Muscle of arm (tissue), 12 donors: ENCODE measurements around the gene ASTN2. TPM values are rescaled to one million over a fixed set of nuclear protein-coding genes. Genes with fewer than 3 reads are reported as not detected.
A peak's percentile ranks its signal among the peaks of the same experiment; 100 is the strongest.

Source experiments
- DNase-seq: peaks from one replicate; pipeline ENCODE4 v3.0.0-alpha.2; 2013
- polyA plus RNA-seq, 12 donors: library from polyadenylated mRNA; unstranded; fragments of 120-200 nt; gene quantifications; one replicate each; pipeline ENCODE4 v1.2.1, GENCODE V29; 2013; ENCODE audit not compliant: insufficient read length in 12 of 12

Gene ASTN2
- polyA plus RNA-seq, 12 donors: 3.7 to 15.7 (median 5.5) TPM; not detected in 2

- no peak for DNase-seq
Observed at GRCh38 chr9:117302487-117302886, 112.4 kb downstream of the ASTN2 start.

DNA sequence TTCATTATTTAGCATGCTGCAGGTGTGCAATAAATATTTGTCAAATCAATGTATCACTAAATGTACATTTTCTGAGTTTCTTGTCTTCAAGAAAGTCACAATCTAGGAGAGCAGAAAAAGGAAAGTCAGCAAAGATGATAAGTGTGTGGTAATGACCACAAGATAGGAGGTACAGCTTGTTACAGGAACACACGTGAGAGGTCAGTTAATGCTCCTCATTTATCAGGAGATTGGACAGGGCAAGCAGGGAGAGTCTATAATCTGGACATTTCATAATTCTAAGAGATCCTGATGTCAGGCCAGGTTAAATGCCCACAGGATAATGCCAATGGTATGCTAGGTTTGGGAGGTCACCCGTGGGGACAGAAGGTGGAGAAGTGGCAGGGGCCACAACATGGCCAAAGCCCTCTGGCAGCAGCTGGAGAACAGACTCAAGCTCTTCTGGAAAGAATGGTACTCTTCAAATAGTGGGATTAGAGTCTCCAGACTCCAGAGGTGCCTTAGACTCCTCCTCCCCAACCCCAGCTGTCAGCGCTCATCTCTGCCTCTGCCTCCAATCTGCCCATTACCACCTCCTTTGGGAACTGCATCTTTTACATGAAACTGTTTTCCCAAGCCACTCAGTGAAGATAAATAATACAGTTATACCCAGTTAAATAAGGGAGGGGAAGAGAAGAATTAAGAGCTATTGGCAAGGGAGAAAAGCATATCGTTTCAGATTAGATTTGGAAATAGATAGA is 114.3 kb downstream of the ASTN2 start:
- DNase-seq: no peak

- no peak for DNase-seq
Observed at GRCh38 chr9:117296453-117296852, 118.4 kb downstream of the ASTN2 start.

- peak; percentile 82 for DNase-seq
Observed at GRCh38 chr9:117293206-117294114, 121.4 kb downstream of the ASTN2 start.

DNA sequence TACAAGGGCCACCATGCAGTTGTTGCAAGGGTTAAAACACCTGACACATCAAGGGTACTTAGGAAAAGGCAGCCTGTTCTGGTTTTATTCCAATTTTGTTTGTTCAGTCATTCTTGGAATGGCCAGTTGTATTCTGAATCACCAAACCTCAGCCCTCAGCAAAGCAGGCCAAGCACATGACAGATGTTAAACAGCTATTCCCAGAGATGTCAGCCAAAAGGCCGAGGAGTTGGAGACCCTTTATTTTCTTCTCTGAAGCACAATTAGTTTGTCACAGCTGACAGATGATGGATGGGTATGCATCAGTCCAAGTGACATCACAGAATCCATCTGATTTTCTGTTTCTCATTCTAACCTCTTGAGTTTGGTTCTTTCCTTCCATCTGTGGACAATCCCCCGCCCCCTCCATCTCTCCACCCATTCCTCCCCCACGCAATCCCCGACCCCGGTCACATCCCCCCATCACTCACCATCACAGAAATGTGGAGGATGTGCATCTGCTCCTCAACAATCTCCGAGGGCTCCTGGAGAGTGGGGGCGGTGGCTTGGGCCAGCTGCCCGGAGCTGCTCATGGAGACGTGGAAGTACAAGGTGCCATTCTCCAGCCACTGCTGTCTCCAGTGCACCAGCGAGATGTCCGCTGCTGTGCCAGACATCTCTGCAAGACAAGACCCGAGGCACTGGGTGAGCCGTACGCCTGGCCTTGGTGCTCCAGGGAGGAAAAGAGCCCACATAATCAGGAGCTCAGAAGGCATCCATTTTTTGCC is 123.8 kb downstream of the ASTN2 start:
- peak; percentile 82 for DNase-seq

- DNase-seq: peak; percentile 42
Observed at GRCh38 chr9:117290306-117290840, 124.5 kb downstream of the ASTN2 start.

DNA sequence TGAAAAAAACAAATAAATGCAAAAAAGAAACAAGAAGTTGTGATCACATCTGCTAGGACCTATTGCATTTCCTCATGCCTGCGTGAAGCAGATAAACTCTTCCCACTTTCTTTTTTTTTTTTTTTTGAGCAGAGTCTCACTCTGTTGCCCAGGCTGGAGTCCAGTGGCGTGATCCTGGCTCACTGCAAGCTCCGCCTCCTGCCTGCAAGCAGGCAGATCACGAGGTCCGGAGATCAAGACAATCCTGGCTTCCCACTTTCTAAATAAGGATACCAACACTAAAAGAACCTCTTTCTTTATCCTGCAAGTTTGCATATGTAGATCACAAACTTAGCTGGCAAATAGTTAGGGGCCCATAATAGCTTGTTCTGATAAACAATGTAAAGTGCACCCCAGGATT is 128.6 kb downstream of the ASTN2 start:
- DNase-seq: no peak

DNA sequence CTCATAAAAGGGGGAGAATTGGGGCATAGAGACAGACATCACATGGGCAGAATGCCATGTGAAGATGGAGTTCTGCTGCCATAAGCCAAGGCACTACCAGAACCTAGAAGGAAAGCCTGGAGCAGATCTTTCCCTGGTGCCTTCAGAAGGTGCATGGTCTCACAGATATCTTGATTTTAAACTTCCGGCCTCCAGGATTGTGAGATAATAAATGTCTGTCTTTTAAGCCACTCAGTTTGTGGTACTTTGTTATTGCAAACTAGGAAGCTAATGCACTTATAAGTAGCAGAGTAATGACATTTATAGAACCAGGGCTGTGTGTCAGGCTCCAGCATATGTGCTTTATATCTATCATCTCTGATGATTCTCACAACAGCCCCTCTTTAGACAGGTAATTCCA is 130.4 kb downstream of the ASTN2 start:
- DNase-seq: no peak

DNA sequence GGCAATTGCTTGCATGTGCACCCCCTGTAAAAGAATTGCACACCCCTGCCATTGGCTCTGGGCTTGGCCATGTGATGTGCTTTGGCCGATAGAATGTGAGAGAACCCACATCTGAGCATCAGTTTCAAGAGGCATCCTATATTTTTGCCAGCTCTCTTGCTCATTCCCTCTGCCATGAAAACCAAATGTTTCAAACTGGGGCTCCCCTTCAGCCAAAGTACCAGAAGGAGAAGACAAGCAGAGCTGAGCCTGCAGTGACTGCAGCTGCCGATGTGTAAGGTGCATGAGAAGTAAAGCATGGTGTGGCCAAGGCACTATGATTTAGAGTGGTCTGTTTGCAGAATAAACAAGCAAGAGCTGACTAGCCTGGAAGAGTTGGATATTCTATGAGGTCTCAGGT is 132.3 kb downstream of the ASTN2 start:
- DNase-seq: no peak

DNA sequence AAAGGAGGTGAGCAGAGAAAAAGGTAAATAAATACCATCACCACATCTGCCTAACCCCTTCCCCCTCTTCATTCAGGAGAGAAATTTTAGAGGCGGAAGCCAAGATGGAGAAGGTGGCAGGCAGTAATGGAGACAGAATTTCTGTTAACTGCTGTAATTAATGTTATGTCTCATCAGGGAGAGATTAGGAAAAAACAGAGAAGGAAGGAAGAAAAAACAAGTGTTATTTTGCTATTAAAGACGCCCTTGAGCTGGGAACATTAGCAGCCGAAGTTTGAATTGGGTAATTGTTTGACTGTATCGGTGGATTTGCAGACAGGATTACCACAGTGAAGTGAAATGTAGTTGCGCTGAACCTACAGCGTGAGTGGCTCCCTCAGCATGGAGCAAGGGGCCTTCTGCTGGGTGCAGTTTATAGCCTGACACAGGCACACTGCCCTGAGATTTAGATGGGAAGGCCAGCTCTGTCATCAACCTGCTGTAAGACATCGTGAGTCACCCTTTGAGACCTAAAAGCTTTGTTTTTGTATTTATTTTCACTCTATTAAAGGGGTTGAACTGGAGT is 136.3 kb downstream of the ASTN2 start:
- no peak for DNase-seq

- no peak for DNase-seq
Observed at GRCh38 chr9:117278020-117278419, 136.8 kb downstream of the ASTN2 start.

GRCh38 chr9:117276444-117276843 is 138.4 kb downstream of the ASTN2 start:
- no peak for DNase-seq

GRCh38 chr9:117273612-117274011 is 141.2 kb downstream of the ASTN2 start:
- no peak for DNase-seq

DNA sequence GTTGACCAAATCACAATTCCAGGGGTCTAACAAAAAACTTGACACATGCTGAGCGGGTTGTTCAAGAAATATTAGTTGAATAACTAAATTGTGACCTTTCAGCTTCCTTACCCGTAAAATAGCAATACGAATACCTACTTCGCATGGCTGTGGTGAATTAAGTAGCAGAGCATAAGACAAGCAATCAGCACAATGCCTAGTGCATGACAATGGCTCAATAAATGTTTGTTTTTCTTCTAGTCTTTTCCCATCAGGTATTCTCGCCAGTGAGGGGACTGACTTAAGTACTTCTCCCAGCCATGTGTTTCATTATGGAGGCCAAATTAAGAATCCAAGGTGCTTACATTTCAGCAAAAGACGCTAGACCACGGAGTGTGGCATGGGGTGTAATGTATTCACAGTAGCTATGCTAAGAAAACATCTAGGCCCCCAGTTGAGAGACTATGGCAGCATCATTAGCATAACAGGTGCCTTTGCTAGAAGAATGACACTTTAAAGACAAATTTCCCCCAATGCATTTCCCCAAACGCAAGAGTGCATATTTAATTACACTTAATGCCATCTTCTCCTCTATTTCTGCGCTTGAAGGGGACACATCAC is 145.9 kb downstream of the ASTN2 start:
- no peak for DNase-seq

DNA sequence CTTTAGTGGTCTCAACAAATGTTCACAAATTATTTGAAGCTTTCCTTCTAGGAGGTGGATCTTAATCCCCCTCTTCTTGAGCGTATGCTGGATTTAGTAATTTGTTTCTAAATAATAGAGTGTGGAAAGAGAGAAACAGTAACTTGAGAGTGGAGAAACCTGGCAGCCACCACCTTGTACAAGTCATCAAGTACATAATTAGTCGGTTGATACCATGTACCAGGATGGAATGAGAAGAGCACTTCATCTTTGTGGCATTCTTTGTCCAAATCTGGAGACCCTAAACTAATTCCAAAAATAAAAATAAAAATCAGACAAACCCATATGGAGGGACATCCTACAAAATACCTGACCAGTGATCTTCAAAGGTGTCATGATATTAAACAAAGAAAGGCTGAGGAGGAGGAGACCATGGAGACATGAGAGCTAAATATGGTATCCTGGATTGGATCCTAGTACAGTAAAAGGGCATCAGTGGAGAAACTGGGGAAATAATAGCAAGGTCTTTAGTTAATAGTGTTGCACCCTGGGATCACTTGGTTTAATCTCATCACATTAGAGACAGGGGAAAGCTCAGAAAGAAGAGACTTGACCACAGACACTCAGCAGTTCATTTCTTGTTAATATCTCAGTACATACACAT is 147.9 kb downstream of the ASTN2 start:
- no peak for DNase-seq

GRCh38 chr9:117265253-117265652 is 149.6 kb downstream of the ASTN2 start:
- DNase-seq: no peak

- DNase-seq: no peak
Observed at GRCh38 chr9:117258184-117258866, 156.5 kb downstream of the ASTN2 start.

DNA sequence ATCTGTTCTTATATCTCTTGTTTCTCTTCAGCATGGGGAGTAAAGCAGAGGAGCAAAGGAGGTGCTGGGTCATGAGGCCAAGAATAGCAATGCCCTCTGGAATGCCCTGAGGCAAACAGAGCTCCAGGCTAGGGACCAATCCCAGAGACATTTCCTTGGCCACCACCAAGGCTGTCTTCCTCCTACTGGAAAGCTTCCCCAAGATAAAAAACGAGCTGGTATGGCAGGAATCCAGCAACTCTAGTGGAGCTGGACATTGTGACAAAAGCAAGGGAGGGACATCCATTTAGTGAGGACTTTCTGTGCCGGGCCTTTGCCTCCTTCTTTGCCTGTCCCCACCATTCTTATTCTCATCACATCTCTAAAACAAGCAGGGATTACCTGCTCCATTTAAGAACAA is 161.6 kb downstream of the ASTN2 start:
- no peak for DNase-seq

GRCh38 chr9:117250610-117251215 is 164.1 kb downstream of the ASTN2 start:
- no peak for DNase-seq

GRCh38 chr9:117249799-117250198 is 165.1 kb downstream of the ASTN2 start:
- DNase-seq: no peak
